ENCODE measurements around the gene IKZF2. TPM values are rescaled to one million over a fixed set of nuclear protein-coding genes. Genes with fewer than 3 reads are reported as not detected.

The IKZF2 gene
- total and polyA plus RNA-seq, 9 of the 15 experiments (the other 6 are each of a cell fraction or from before 2014, with no cell fraction given) = 0.04 to 0.54 (median 0.22) TPM

DNA sequence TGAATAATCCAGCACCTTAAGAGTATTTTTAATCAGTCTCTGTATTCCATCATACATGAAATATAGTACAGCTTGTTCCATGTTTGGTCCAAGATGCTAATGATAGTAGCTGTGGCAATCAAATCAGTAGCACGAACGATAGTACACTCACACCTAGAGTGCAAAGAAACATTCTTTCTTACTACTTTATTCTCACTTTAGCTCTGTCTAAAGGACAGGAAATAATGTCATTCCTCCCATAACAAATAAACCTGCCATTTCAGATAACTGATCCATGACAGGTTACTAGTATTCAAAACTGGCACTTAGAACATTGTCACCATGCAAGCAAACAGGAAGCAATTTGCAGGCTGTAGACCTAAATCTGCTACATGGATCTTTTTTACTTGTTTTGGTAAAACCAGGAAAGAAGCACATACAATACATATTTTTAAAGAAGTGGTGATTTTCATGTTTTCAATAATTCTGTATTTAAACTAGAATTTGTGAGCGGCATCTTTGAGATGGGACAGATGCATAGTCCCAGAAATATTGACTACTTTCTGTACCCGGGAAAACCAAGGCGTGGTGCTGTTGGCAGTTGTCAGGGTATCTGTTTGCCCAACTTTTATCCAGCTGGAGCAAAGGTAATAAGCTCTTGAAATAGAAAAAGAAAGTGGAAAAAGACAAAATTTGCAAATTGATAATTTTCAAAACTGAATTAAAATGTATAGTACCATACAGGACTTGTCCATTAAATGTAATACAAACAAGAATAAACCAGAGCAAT lies 49.5 kb downstream of the IKZF2 start (continued):
- TF ChIP-seq, protein P1, sequence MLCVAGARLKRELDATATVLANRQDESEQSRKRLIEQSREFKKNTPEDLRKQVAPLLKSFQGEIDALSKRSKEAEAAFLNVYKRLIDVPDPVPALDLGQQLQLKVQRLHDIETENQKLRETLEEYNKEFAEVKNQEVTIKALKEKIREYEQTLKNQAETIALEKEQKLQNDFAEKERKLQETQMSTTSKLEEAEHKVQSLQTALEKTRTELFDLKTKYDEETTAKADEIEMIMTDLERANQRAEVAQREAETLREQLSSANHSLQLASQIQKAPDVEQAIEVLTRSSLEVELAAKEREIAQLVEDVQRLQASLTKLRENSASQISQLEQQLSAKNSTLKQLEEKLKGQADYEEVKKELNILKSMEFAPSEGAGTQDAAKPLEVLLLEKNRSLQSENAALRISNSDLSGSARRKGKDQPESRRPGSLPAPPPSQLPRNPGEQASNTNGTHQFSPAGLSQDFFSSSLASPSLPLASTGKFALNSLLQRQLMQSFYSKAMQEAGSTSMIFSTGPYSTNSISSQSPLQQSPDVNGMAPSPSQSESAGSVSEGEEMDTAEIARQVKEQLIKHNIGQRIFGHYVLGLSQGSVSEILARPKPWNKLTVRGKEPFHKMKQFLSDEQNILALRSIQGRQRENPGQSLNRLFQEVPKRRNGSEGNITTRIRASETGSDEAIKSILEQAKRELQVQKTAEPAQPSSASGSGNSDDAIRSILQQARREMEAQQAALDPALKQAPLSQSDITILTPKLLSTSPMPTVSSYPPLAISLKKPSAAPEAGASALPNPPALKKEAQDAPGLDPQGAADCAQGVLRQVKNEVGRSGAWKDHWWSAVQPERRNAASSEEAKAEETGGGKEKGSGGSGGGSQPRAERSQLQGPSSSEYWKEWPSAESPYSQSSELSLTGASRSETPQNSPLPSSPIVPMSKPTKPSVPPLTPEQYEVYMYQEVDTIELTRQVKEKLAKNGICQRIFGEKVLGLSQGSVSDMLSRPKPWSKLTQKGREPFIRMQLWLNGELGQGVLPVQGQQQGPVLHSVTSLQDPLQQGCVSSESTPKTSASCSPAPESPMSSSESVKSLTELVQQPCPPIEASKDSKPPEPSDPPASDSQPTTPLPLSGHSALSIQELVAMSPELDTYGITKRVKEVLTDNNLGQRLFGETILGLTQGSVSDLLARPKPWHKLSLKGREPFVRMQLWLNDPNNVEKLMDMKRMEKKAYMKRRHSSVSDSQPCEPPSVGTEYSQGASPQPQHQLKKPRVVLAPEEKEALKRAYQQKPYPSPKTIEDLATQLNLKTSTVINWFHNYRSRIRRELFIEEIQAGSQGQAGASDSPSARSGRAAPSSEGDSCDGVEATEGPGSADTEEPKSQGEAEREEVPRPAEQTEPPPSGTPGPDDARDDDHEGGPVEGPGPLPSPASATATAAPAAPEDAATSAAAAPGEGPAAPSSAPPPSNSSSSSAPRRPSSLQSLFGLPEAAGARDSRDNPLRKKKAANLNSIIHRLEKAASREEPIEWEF (CRISPR knock-in tag; IDR thresholded peaks at IDR 0.05) = no peak
- TF ChIP-seq CBFB (CRISPR knock-in tag; IDR thresholded peaks at IDR 0.05) (no peak), POLR2A (conservative IDR thresholded peaks at IDR 0.05) (no peak), RBFOX2 (IDR thresholded peaks at IDR 0.05; ENCODE audit: low read depth, low read length) (no peak), NBN (IDR thresholded peaks at IDR 0.05; ENCODE audit: low read depth) (no peak)
- TF ChIP-seq, protein P2, sequence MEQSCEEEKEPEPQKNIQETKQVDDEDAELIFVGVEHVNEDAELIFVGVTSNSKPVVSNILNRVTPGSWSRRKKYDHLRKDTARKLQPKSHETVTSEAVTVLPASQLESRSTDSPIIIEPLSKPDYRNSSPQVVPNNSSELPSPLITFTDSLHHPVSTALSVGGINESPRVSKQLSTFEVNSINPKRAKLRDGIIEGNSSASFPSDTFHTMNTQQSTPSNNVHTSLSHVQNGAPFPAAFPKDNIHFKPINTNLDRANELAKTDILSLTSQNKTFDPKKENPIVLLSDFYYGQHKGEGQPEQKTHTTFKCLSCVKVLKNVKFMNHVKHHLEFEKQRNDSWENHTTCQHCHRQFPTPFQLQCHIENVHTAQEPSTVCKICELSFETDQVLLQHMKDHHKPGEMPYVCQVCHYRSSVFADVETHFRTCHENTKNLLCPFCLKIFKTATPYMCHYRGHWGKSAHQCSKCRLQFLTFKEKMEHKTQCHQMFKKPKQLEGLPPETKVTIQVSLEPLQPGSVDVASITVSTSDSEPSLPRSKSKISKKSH (CRISPR knock-in tag; IDR thresholded peaks at IDR 0.05) = no peak
